ENCODE results near the gene MAP4K3. TPM values are rescaled to one million over a fixed set of nuclear protein-coding genes. Genes with fewer than 3 reads are reported as not detected.

Gene MAP4K3
- total RNA-seq, 1 donor from 2014 or later: 18.3 TPM

DNA sequence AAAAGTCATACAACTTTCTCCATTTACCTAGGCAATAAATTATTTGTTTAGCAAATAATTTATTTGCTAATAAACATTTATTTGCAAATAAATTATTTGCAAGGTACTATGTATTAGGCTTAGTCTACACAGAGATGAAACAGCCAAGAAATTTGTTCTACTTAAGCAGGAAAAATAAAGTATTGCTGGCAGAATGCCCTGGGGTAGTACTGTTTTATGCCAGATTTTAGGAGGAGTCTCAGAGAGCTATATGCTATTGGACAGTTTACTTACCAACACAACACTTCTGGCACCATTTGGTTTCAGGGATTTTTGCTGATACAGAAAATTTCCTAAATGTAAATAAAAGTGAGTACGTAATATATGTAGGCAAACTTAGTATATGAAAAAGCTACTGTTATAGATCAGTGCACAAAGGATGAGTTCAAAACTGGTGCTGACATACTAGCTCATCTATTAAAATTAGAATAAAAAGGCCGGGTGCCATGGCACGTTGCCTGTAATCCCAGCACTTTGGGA lies 170.1 kb downstream of the MAP4K3 start:
- TF ChIP-seq, protein P1, sequence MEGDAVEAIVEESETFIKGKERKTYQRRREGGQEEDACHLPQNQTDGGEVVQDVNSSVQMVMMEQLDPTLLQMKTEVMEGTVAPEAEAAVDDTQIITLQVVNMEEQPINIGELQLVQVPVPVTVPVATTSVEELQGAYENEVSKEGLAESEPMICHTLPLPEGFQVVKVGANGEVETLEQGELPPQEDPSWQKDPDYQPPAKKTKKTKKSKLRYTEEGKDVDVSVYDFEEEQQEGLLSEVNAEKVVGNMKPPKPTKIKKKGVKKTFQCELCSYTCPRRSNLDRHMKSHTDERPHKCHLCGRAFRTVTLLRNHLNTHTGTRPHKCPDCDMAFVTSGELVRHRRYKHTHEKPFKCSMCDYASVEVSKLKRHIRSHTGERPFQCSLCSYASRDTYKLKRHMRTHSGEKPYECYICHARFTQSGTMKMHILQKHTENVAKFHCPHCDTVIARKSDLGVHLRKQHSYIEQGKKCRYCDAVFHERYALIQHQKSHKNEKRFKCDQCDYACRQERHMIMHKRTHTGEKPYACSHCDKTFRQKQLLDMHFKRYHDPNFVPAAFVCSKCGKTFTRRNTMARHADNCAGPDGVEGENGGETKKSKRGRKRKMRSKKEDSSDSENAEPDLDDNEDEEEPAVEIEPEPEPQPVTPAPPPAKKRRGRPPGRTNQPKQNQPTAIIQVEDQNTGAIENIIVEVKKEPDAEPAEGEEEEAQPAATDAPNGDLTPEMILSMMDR (conservative IDR thresholded peaks at IDR 0.05; ENCODE audit: low read depth, low read length): no peak
- no peak for DNase-seq (ENCODE audit: low read depth)
- no peak overlapping the region for H3K4me3 ChIP-seq (ENCODE audit: low read depth, low read length)

DNA sequence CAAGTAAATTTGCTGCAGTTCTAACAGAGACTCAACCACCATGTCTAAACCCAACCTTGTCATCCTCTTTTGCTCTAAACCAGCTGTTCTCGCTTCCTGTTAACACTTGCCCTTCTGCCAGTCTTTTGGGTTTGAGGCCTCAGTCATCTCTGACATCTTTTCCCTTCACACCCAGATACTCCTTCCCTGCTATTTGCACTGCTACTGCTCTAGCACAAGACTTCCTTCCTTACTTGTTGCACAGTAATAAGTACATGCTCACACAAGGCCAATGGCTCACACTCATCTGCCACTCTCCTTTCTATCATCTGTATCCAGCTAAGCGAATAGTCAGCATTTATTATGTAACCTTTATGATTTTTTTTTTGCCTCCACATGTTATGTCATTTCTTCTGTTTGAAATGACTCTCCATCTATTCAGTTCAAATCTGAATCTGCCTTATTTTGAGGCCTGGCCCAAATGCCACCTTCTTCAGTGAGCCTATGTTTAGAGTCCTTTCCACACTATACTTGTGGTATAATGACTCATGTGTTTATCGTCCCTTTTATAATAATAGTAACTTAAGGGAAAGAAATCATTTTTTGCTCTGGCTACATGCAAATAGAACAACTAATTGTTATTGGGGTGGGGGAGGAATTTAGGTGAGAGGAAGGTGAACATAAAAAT lies 170.8 kb downstream of the MAP4K3 start:
- H3K4me3 ChIP-seq (ENCODE audit: low read depth, low read length): no peak overlapping the region
- DNase-seq (ENCODE audit: low read depth): no peak
- TF ChIP-seq, protein P1 (conservative IDR thresholded peaks at IDR 0.05; ENCODE audit: low read depth, low read length): no peak

DNA sequence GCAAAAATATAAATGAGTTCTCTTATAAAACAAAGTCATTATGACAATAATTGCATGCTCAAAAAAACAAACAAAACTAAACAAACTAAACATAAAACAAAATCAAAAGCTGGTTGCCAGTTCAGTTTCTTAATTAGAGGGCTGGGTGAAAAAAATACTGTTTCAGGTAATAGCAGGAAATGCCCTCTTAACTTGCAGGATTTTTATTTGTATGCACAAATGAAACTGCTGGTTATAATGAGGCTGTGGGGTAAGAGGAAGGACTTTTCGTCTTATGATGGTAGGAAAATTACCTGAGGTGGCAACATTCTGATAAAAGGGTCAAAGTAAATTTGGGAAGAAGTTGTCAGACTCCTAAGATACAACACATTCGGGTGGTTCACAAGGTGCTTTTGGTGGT lies 171.8 kb downstream of the MAP4K3 start:
- H3K4me3 ChIP-seq (ENCODE audit: low read depth, low read length): no peak overlapping the region
- DNase-seq (ENCODE audit: low read depth): no peak
- TF ChIP-seq, protein P1 (conservative IDR thresholded peaks at IDR 0.05; ENCODE audit: low read depth, low read length): no peak

DNA sequence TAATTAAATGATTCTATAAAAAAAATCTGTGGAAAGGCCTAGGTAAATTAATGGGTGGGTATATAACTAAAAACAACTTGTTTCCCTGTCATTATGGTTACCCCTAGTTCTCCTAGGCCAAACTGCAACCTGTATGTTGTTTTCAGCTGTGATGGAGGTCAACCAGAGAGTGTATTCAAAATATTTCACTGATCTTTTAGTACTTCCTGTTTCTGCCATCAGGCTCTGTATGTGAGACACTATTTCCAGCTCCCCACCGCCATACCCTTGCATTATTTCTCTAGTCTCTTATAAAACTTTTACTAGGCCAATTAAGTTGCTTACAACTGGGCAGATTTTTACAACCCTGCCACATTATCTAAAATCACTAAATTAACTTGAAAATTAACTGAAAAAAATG lies 172.4 kb downstream of the MAP4K3 start:
- TF ChIP-seq, protein P1 (conservative IDR thresholded peaks at IDR 0.05; ENCODE audit: low read depth, low read length): no peak
- DNase-seq (ENCODE audit: low read depth): no peak
- H3K4me3 ChIP-seq (ENCODE audit: low read depth, low read length): no peak overlapping the region

DNA sequence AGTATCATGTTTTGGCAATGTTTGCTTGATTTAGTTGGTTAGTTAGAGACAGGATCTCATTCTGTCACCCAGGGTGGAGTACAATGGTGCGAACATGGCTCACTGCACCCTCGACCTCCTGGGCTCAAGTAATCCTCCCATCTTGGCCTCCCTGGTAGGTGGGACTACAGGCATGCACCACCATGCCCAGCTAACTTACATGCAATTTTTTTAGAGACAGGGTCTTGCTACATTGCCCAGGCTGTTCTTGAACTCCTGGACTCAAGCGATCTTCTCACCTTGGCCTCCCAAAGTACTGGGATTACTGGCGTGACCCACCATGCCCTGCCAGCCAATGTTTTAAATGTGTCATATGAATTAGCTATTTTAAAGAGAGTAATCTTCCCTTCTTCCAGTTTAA lies 177.0 kb downstream of the MAP4K3 start:
- TF ChIP-seq, protein P1 (conservative IDR thresholded peaks at IDR 0.05; ENCODE audit: low read depth, low read length): no peak
- H3K4me3 ChIP-seq (ENCODE audit: low read depth, low read length): no peak overlapping the region
- no peak for DNase-seq (ENCODE audit: low read depth)

DNA sequence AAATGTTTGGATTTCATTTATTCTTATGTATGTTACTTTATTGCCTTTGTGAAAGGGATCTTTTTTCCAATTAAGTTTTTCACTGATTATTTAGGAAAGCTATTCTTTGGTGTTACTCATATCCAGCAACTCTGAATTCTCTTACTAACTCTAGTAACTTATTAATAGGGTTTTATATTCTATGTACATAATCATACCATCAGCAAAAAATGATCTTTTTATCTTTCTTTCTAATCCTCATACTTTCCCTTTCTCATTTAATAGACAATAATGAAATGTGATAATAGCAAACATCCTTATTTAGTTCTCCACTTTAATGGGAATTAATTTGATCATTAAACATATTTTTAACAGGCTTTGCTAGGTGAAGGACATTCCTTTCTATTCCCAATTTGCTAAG lies 181.0 kb downstream of the MAP4K3 start:
- TF ChIP-seq, protein P1 (conservative IDR thresholded peaks at IDR 0.05; ENCODE audit: low read depth, low read length): no peak
- no peak for DNase-seq (ENCODE audit: low read depth)
- H3K4me3 ChIP-seq (ENCODE audit: low read depth, low read length): no peak overlapping the region
